Sigmoid colon (tissue), 3 donors: ENCODE data around the gene ZNF217.
"Not testable (repeated sequence)": the region's sequence is repeated elsewhere in the genome, so short reads cannot be mapped to it uniquely, and the experiment has no call there.

Experiments used
- POLR2A ChIP-seq, 2 donors: fragments of 450-650 bp; IDR thresholded peaks; one replicate each; pipeline ENCODE4 v1.6.1; 2016; ENCODE audit warnings: antibody characterized with exemption in 2 of 2, mild to moderate bottlenecking in 2 of 2, moderate library complexity in 2 of 2
- TF ChIP-seq, protein P1 (sequence below), 4 experiments: fragments of 450-650 bp in 3 of 4; fragments of 200-600 bp in 1 of 4; IDR thresholded peaks; one replicate each; pipeline ENCODE4 v1.5.1; 2016 to 2019; ENCODE audit warnings: antibody characterized with exemption in 4 of 4, mild to moderate bottlenecking in 3 of 4, moderate library complexity in 2 of 4

DNA sequence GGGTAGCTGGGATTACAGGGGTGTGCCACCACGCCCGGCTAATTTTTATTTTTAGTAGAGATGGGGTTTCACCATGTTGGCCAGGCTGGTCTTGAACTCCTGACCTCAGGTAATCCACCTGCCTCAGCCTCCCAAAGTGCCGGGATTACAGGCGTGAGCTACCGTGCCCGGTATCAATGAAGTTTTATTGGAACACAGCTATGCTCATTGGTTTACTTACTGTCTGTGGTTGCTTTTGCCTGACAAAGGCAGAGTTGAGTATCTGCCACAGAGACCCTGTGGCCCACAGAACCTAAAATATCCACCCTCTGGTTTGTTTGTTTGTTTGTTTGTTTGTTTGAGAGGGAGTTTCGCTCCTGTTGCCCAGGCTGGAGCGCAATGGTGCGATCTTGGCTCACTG is 43.7 kb upstream of the ZNF217 start:
- TF ChIP-seq, protein P1, sequence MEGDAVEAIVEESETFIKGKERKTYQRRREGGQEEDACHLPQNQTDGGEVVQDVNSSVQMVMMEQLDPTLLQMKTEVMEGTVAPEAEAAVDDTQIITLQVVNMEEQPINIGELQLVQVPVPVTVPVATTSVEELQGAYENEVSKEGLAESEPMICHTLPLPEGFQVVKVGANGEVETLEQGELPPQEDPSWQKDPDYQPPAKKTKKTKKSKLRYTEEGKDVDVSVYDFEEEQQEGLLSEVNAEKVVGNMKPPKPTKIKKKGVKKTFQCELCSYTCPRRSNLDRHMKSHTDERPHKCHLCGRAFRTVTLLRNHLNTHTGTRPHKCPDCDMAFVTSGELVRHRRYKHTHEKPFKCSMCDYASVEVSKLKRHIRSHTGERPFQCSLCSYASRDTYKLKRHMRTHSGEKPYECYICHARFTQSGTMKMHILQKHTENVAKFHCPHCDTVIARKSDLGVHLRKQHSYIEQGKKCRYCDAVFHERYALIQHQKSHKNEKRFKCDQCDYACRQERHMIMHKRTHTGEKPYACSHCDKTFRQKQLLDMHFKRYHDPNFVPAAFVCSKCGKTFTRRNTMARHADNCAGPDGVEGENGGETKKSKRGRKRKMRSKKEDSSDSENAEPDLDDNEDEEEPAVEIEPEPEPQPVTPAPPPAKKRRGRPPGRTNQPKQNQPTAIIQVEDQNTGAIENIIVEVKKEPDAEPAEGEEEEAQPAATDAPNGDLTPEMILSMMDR (IDR thresholded peaks at IDR 0.05) = not testable (repeated sequence)
- not testable (repeated sequence) for TF ChIP-seq POLR2A (IDR thresholded peaks at IDR 0.05)
